AG04449 (cell line): Measurements from ENCODE around the gene FDXR.

Experiments
- CTCF ChIA-PET: fragments of 350-600 bp; formaldehyde crosslinking; extraction: SDS; loops from one replicate; lab custom pipeline; 2021; ENCODE audit warnings: antibody characterized with exemption; lab: Yijun Ruan, JAX
- POLR2A ChIA-PET: fragments of 400-600, 350-600 bp; formaldehyde crosslinking; extraction: SDS; loops from one replicate; lab custom pipeline; 2020; ENCODE audit warnings: antibody characterized with exemption, inconsistent platforms; lab: Yijun Ruan, JAX
- DNase-seq: peaks from one replicate; pipeline ENCODE4 v3.0.0-alpha.2; 2010; ENCODE audit warnings: low read depth, low spot score
- H3K4me3 ChIP-seq: 2 replicates; pipeline ENCODE4 v1.5.1; 2011; ENCODE audit warnings: low read depth, mild to moderate bottlenecking, control low read depth, low read length
- TF ChIP-seq, protein P1 (sequence below): IDR thresholded peaks from one replicate; pipeline ENCODE4 v1.5.1; 2011; ENCODE audit warnings: mild to moderate bottlenecking, moderate library complexity, low read length, control low read depth, inconsistent platforms; ENCODE audit not compliant: insufficient read depth; ENCODE audit errors: missing control alignments

FDXR gene

GRCh38 chr17:74855323-74855722, 17.5 kb downstream of the FDXR start:
- CTCF ChIA-PET = interaction anchor here (7.6 to 20.6 kb wide), 4 partner anchors 8 to 61 kb away, joined by 58 to 692 read pairs (median 178); no protein-coding TSS in a partner anchor
- no peak for DNase-seq
- H3K4me3 ChIP-seq = no peak overlapping the region
- TF ChIP-seq, protein P1, sequence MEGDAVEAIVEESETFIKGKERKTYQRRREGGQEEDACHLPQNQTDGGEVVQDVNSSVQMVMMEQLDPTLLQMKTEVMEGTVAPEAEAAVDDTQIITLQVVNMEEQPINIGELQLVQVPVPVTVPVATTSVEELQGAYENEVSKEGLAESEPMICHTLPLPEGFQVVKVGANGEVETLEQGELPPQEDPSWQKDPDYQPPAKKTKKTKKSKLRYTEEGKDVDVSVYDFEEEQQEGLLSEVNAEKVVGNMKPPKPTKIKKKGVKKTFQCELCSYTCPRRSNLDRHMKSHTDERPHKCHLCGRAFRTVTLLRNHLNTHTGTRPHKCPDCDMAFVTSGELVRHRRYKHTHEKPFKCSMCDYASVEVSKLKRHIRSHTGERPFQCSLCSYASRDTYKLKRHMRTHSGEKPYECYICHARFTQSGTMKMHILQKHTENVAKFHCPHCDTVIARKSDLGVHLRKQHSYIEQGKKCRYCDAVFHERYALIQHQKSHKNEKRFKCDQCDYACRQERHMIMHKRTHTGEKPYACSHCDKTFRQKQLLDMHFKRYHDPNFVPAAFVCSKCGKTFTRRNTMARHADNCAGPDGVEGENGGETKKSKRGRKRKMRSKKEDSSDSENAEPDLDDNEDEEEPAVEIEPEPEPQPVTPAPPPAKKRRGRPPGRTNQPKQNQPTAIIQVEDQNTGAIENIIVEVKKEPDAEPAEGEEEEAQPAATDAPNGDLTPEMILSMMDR = no peak
- POLR2A ChIA-PET = no interaction called here

GRCh38 chr17:74854792-74855191, 18.0 kb downstream of the FDXR start:
- no peak overlapping the region for H3K4me3 ChIP-seq
- TF ChIP-seq, protein P1 = no peak
- ChIA-PET POLR2A (no interaction called here), CTCF (interaction anchor here (8.8 to 20.6 kb wide), 2 partner anchors 9 to 61 kb away, joined by 81 to 692 read pairs; no protein-coding TSS in a partner anchor)
- DNase-seq = no peak

- H3K4me3 ChIP-seq = no peak overlapping the region
- POLR2A ChIA-PET = no interaction called here
- CTCF ChIA-PET = interaction anchor here (0.8 to 20.6 kb wide), 3 partner anchors 10 to 60 kb away, joined by 3 to 692 read pairs (median 81); no protein-coding TSS in a partner anchor
- no peak for DNase-seq
- TF ChIP-seq, protein P1 = no peak
These were observed 19.1 kb downstream of the FDXR start for GRCh38 chr17:74853669-74854068.

DNA sequence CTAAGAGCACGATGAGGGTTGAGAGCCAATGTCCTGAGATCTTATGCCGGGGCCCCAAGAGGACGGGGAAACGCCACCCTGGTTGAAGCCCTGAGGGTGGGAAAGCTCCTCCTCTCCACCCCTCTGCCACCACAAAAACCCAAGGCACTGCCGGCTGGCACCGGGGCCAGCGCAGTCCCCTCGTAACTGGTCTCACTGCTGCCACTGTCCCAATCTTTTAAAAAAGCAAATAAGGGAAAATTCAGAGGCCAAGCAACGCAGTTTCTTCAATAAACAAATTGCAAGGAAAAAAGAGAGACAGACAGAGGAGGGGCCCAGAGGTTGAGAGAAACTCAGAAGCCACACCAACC, 19.8 kb downstream of the FDXR start:
- POLR2A ChIA-PET = no interaction called here

GRCh38 chr17:74852237-74853047, 20.4 kb downstream of the FDXR start:
- CTCF ChIA-PET = interaction anchor here (1.4 to 20.6 kb wide), 3 partner anchors 9 to 59 kb away, joined by 7 to 692 read pairs (median 81); no protein-coding TSS in a partner anchor
- POLR2A ChIA-PET = no interaction called here
- no peak for DNase-seq
- H3K4me3 ChIP-seq = peak overlapping the region; percentile 12; the same call in 1 of the 2 replicates
- TF ChIP-seq, protein P1 = no peak

More for the DNA sequence above, 19.8 kb downstream of the FDXR start:
- DNase-seq = no peak
- CTCF ChIA-PET = interaction anchor here (1.4 to 20.6 kb wide), 3 partner anchors 10 to 59 kb away, joined by 7 to 692 read pairs (median 81); no protein-coding TSS in a partner anchor
- H3K4me3 ChIP-seq = no peak overlapping the region
- TF ChIP-seq, protein P1 = no peak

GRCh38 chr17:74851612-74852236, 21.1 kb downstream of the FDXR start:
- no peak for DNase-seq
- CTCF ChIA-PET = interaction anchor here (1.4 to 20.6 kb wide), 4 partner anchors 8 to 60 kb away, joined by 7 to 692 read pairs (median 44); no protein-coding TSS in a partner anchor
- H3K4me3 ChIP-seq = no peak overlapping the region
- TF ChIP-seq, protein P1 = no peak
- POLR2A ChIA-PET = no interaction called here
